Melanocyte of skin (primary cell): Measurements from ENCODE around the gene NEURL1. TPM values are rescaled to one million over a fixed set of nuclear protein-coding genes. Genes with fewer than 3 reads are reported as not detected.

ENCODE experiments used
- total RNA-seq, 2 donors: library from RNA; depleted of rRNA; stranded (reverse); fragments of >200 nt; gene quantifications; 2 replicates each; pipeline ENCODE4 v1.2.3, GENCODE V29; 2012

NEURL1 gene, protein sequence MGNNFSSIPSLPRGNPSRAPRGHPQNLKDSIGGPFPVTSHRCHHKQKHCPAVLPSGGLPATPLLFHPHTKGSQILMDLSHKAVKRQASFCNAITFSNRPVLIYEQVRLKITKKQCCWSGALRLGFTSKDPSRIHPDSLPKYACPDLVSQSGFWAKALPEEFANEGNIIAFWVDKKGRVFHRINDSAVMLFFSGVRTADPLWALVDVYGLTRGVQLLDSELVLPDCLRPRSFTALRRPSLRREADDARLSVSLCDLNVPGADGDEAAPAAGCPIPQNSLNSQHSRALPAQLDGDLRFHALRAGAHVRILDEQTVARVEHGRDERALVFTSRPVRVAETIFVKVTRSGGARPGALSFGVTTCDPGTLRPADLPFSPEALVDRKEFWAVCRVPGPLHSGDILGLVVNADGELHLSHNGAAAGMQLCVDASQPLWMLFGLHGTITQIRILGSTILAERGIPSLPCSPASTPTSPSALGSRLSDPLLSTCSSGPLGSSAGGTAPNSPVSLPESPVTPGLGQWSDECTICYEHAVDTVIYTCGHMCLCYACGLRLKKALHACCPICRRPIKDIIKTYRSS
- under 1 TPM; under 0.01 to 0.34 TPM for total RNA-seq

DNA sequence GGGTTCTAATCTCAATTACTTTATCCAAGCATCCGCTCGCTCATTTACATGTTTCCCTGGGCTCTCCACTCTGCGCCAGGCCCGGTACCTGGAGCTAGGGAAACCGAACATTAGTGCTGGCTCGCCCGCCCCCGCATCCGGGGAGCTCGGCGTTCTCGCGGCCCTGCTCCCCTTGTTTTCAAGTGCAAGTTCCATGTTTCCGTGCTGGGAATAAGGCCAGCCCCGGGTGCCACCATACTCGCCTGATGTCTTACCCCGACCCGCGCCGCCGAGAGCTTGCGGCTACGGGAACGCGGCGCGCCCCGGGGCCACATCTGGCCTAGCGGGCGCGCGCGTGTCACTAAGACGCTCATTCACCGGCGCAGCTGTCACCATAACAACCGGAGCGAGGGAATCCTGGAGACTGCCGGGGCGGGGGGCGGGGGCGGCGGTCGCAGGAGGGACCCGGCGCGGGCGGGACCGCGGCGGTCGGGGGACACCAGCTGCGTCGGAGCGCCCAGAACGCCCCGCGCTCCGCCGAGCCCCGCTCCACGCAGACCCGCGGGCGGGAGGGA, at the start of gene NEURL1:
TSS of gene NEURL1 (plus strand) at position 344 of the 554 bp plus-strand sequence. CDS start 683 bp downstream, outside the sequence.

DNA sequence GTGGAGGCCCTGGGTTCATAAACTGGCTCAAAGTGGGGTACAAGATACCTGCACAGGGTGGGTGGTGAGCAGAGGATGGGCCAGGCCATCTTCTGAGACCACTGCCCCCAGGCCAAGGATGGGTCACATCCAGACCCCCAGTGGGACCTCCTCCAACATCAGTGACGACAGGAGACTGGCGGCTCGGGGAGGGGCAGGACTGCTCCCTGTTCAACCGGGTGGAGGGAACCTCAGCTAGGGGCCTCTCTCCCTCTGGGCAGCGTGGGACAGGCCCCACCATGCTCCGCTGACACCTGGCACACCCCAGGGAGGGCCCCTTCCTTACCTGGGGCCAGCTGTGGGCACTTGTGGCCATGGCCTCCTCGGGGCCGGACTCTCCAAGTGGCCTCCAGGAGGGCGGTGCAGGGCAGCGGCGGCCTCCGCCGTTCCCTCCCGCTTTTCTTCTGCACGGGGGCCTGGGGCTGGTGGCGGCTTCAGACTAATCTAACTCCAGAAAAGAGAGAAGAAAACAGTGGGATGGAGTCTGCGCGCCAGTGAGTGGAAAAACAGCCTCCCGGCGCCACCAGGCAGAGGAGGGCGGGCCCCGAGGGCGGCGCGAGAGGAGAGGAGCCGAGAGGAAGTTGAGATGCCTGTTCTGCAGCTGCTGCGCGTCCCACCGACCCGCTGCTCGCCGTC, 41.5 kb upstream of the NEURL1 start, which contains the start of gene CALHM2:
TSS of gene CALHM2 (minus strand) at position 540 of the 675 bp plus-strand sequence. CDS start 2,429 bp downstream, outside the sequence.

DNA sequence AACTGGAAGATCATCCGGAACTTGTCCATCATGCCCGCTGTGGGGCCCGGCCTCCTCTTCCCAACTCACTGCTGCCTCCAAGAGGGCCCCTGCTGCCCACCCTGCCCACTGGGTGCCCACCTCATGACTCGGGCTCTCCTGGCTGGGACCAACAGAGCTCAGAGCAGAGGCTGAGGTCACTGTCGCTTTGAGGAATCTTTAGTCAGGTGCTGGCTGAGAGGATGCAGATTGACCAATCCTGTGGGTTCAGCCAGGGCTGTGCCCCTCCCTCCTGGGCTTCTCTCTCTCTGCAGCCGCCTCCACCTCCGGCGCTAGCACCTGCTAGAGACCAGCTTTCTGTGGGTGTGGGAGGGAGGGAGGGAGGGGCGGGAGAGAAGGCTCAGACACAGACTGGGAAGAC, 34.8 kb upstream of the NEURL1 start, which contains the start of gene CALHM1:
TSS of gene CALHM1 (minus strand) at position 181 of the 400 bp plus-strand sequence. CDS start at position 32, 149 bp downstream.

DNA sequence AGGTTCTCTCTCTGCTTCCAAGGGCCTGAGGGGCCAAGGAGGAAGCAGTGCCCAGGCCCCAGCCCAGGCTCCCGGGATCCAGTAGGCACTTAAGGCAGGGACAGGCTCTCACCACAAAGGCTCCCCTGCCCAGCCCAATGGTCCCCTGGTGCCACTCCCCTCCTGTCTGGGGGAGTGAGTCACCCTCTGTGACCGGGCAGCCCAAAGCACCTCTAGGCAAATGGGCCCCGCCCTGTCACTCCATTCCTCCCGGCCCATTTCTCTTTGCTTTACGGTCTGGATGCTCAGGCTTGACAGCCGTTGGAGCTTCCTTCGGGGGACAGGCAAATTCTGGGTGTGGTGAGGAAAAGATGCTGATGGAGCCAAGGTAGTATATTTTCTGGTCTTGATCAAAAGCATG, 14.4 kb upstream of the NEURL1 start, which contains the start of gene CALHM3:
TSS of gene CALHM3 (minus strand) at position 106 of the 400 bp plus-strand sequence. CDS start 208 bp downstream, outside the sequence.

Other genes with a start within 250 kb of the NEURL1 start
- gene RPEL1, start 247.8 kb upstream of the NEURL1 start, total RNA-seq, result under 1 TPM; under 0.01 to 0.33 TPM
- under 1 TPM in 1 of 2 donors, not detected in 1; under 0.01 TPM for gene INA, start 216.6 kb upstream of the NEURL1 start, total RNA-seq
- 10 to 100 TPM in 1 of 2 donors, 1 to 10 TPM in 1; 8.9 to 15.3 TPM for gene PCGF6, start 142.6 kb upstream of the NEURL1 start, total RNA-seq
- 1 to 10 TPM; 2.8 to 5.3 TPM for gene TAF5, start 125.7 kb upstream of the NEURL1 start, total RNA-seq
- gene ATP5MK, start 97.2 kb upstream of the NEURL1 start, total RNA-seq, result 100 to 1,000 TPM; 170 to 231 TPM
- 10 to 100 TPM; 28.2 to 41.6 TPM for gene PDCD11, start 97.1 kb upstream of the NEURL1 start, total RNA-seq
- 1 to 10 TPM; 8.3 to 10.0 TPM for gene CALHM2, start 41.3 kb upstream of the NEURL1 start, total RNA-seq
- not detected for gene CALHM1, start 34.8 kb upstream of the NEURL1 start, total RNA-seq
- not detected for gene CALHM3, start 14.5 kb upstream of the NEURL1 start, total RNA-seq